ENCODE results near the gene ACVRL1. TPM values are rescaled to one million over a fixed set of nuclear protein-coding genes. Genes with fewer than 3 reads are reported as not detected.

Gene ACVRL1
- total and polyA plus RNA-seq, 4 donors: 3.1 to 7.9 (median 6.1) TPM

DNA sequence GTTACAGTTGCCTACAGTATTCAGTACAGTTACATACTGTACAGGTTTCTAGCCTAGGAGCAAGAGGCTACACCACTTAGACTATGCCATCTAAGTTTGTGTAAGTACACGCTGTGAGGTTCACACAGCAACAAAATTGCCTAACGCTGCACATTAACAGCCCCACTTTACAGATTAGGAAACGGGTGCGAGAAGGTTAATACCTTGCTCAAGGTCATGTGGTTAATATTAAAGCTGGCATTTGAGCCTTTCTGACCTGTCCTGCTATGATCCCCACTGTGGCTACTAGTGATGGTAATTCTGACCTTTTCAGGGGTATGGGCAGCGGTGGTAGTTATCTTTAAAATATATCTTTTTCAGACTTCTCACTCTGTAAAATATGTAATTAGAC lies 65.1 kb downstream of the ACVRL1 start:
- no peaks in the 10 kb centered on the region for H3K27me3 ChIP-seq (ENCODE audit: control insufficient read depth in 4 of 4, insufficient read depth in 4 of 4, low read length in 3 of 4)
- peak overlapping the region in 1 of 3 donors; percentile 15 for H3K4me3 ChIP-seq (ENCODE audit: low read depth in 1 of 3, low read length in 3 of 3)
- H3K27ac ChIP-seq (ENCODE audit: low read depth in 1 of 2, low read length in 2 of 2): peak overlapping the region; percentile 72 to 77
- DNase-seq (ENCODE audit: low spot score): no peak
- H3K36me3 ChIP-seq (ENCODE audit: control insufficient read depth in 4 of 4, insufficient read depth in 3 of 4, low read depth in 1 of 4, low read length in 3 of 4): peaks cover 4 to 10% (median 6%) of the 10 kb centered on the region in 4 donors
- WGBS: 19% methylated on average over 5 of the region's 5 CpGs
- H3K9ac ChIP-seq (ENCODE audit: low read depth in 1 of 2, low read length in 2 of 2): no peak overlapping the region
- no peaks in the 10 kb centered on the region for H3K9me3 ChIP-seq (ENCODE audit: control insufficient read depth in 4 of 4, low read length in 3 of 4)
- H3K4me1 ChIP-seq (ENCODE audit: control insufficient read depth in 4 of 4, insufficient read depth in 4 of 4, low read length in 3 of 4): peaks cover 27 to 72% (median 63%) of the 10 kb centered on the region in 4 donors
- TF ChIP-seq HNF4G (IDR thresholded peaks at IDR 0.05) (peak; percentile 30), EGR1 (IDR thresholded peaks at IDR 0.05; ENCODE audit: low read depth in 2 of 2) (no peak), FOXA1 (IDR thresholded peaks at IDR 0.05) (no peak), RAD21 (IDR thresholded peaks at IDR 0.05) (no peak), FOXA2 (IDR thresholded peaks at IDR 0.05) (no peak), JUND (IDR thresholded peaks at IDR 0.05) (no peak), HNF4A (conservative IDR thresholded peaks at IDR 0.05) (peak; percentile 66 to 74), YY1 (IDR thresholded peaks at IDR 0.05) (no peak), TAF1 (conservative IDR thresholded peaks at IDR 0.05) (no peak), SP1 (IDR thresholded peaks at IDR 0.05) (peak; percentile 23), RXRA (IDR thresholded peaks at IDR 0.05) (peak; percentile 79 to 85), GABPA (IDR thresholded peaks at IDR 0.05 in 1 of 2, conservative IDR thresholded peaks at IDR 0.05 in 1 of 2) (no peak), NR2F2 (IDR thresholded peaks at IDR 0.05) (no peak)
- TF ChIP-seq, protein P1, sequence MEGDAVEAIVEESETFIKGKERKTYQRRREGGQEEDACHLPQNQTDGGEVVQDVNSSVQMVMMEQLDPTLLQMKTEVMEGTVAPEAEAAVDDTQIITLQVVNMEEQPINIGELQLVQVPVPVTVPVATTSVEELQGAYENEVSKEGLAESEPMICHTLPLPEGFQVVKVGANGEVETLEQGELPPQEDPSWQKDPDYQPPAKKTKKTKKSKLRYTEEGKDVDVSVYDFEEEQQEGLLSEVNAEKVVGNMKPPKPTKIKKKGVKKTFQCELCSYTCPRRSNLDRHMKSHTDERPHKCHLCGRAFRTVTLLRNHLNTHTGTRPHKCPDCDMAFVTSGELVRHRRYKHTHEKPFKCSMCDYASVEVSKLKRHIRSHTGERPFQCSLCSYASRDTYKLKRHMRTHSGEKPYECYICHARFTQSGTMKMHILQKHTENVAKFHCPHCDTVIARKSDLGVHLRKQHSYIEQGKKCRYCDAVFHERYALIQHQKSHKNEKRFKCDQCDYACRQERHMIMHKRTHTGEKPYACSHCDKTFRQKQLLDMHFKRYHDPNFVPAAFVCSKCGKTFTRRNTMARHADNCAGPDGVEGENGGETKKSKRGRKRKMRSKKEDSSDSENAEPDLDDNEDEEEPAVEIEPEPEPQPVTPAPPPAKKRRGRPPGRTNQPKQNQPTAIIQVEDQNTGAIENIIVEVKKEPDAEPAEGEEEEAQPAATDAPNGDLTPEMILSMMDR (IDR thresholded peaks at IDR 0.05; ENCODE audit: low read depth, low read length, missing input control): no peak
- TF ChIP-seq, protein P2, sequence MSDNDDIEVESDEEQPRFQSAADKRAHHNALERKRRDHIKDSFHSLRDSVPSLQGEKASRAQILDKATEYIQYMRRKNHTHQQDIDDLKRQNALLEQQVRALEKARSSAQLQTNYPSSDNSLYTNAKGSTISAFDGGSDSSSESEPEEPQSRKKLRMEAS (IDR thresholded peaks at IDR 0.05): peak; percentile 7
- TF ChIP-seq, protein P3, sequence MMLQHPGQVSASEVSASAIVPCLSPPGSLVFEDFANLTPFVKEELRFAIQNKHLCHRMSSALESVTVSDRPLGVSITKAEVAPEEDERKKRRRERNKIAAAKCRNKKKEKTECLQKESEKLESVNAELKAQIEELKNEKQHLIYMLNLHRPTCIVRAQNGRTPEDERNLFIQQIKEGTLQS (IDR thresholded peaks at IDR 0.05): no peak
- TF ChIP-seq, protein P4, sequence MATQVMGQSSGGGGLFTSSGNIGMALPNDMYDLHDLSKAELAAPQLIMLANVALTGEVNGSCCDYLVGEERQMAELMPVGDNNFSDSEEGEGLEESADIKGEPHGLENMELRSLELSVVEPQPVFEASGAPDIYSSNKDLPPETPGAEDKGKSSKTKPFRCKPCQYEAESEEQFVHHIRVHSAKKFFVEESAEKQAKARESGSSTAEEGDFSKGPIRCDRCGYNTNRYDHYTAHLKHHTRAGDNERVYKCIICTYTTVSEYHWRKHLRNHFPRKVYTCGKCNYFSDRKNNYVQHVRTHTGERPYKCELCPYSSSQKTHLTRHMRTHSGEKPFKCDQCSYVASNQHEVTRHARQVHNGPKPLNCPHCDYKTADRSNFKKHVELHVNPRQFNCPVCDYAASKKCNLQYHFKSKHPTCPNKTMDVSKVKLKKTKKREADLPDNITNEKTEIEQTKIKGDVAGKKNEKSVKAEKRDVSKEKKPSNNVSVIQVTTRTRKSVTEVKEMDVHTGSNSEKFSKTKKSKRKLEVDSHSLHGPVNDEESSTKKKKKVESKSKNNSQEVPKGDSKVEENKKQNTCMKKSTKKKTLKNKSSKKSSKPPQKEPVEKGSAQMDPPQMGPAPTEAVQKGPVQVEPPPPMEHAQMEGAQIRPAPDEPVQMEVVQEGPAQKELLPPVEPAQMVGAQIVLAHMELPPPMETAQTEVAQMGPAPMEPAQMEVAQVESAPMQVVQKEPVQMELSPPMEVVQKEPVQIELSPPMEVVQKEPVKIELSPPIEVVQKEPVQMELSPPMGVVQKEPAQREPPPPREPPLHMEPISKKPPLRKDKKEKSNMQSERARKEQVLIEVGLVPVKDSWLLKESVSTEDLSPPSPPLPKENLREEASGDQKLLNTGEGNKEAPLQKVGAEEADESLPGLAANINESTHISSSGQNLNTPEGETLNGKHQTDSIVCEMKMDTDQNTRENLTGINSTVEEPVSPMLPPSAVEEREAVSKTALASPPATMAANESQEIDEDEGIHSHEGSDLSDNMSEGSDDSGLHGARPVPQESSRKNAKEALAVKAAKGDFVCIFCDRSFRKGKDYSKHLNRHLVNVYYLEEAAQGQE (IDR thresholded peaks at IDR 0.05): no peak
- TF ChIP-seq, protein P5, sequence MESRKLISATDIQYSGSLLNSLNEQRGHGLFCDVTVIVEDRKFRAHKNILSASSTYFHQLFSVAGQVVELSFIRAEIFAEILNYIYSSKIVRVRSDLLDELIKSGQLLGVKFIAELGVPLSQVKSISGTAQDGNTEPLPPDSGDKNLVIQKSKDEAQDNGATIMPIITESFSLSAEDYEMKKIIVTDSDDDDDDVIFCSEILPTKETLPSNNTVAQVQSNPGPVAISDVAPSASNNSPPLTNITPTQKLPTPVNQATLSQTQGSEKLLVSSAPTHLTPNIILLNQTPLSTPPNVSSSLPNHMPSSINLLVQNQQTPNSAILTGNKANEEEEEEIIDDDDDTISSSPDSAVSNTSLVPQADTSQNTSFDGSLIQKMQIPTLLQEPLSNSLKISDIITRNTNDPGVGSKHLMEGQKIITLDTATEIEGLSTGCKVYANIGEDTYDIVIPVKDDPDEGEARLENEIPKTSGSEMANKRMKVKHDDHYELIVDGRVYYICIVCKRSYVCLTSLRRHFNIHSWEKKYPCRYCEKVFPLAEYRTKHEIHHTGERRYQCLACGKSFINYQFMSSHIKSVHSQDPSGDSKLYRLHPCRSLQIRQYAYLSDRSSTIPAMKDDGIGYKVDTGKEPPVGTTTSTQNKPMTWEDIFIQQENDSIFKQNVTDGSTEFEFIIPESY (IDR thresholded peaks at IDR 0.05): no peak

Data from liver (tissue), 9 donors.